BLaER1 treated with 17β-estradiol and CSF1 and Interleukin-3, amounts not matched to agents 10 nM and 100 nM (cell line): ENCODE data around the gene MRPS10.

Experiments
- H3K27ac ChIP-seq, 11 experiments: shearing (Covaris generic); formaldehyde crosslinking; 2 replicates each; pipeline ENCODE4 v1.8.1; 2022
- H3K27me3 ChIP-seq, 11 experiments: shearing (Covaris generic); formaldehyde crosslinking; 2 replicates each; pipeline ENCODE4 v1.8.1; 2022
- H3K36me3 ChIP-seq, 11 experiments: shearing (Covaris generic); formaldehyde crosslinking; 2 replicates each; pipeline ENCODE4 v1.8.1; 2022
- H3K4me1 ChIP-seq, 10 experiments: shearing (Covaris generic); formaldehyde crosslinking; 2 replicates each; pipeline ENCODE4 v1.8.1; 2022
- H3K4me2 ChIP-seq, 11 experiments: shearing (Covaris generic); formaldehyde crosslinking; 2 replicates each; pipeline ENCODE4 v1.8.1; 2022
- H3K4me3 ChIP-seq, 10 experiments: shearing (Covaris generic); formaldehyde crosslinking; 2 replicates each; pipeline ENCODE4 v1.8.1; 2022
- H3K9ac ChIP-seq, 11 experiments: shearing (Covaris generic); formaldehyde crosslinking; 2 replicates each; pipeline ENCODE4 v1.8.1; 2022
- H3K9me3 ChIP-seq, 11 experiments: shearing (Covaris generic); formaldehyde crosslinking; replicated peaks in 1 of 11; 2 replicates each; pipeline ENCODE4 v1.8.1; 2022
- H4K20me1 ChIP-seq, 11 experiments: shearing (Covaris generic); formaldehyde crosslinking; 2 replicates each; pipeline ENCODE4 v1.8.1; 2022
- Cebpa-rat ChIP-seq, 11 experiments: shearing (Covaris generic); IDR thresholded peaks; 2 replicates each; pipeline ENCODE4 v1.8.1; 2022

Gene MRPS10

GRCh38 chr6:42190554-42191183 lies 27.0 kb downstream of the MRPS10 start:
- Histone ChIP-seq H3K36me3 (no peaks in the 10 kb centered on the region; a peak in 1 of 22 replicates), H4K20me1 (no peaks in the 10 kb centered on the region), H3K27ac (no peak overlapping the region), H3K9me3 (no peaks in the 10 kb centered on the region), H3K4me2 (no peak overlapping the region), H3K9ac (no peak overlapping the region), H3K27me3 (no peaks in the 10 kb centered on the region), H3K4me1 (peaks cover 0 to 4% (median 3%) of the 10 kb centered on the region in 10 experiments; a peak in 8 of 20 replicates), H3K4me3 (no peak overlapping the region)
- TF ChIP-seq Cebpa-rat (IDR thresholded peaks at IDR 0.05) = no peak

GRCh38 chr6:42188406-42188805 lies 29.3 kb downstream of the MRPS10 start:
- H4K20me1 ChIP-seq = no peaks in the 10 kb centered on the region
- no peaks in the 10 kb centered on the region for H3K9me3 ChIP-seq
- H3K27me3 ChIP-seq = no peaks in the 10 kb centered on the region
- no peak overlapping the region for H3K27ac ChIP-seq
- no peak overlapping the region for H3K9ac ChIP-seq
- H3K4me1 ChIP-seq = no peaks in the 10 kb centered on the region
- no peak overlapping the region for H3K4me3 ChIP-seq
- no peaks in the 10 kb centered on the region; a peak in 1 of 22 replicates for H3K36me3 ChIP-seq
- H3K4me2 ChIP-seq = no peak overlapping the region
- no peak for TF ChIP-seq Cebpa-rat (IDR thresholded peaks at IDR 0.05)

- Histone ChIP-seq H3K4me1 (no peaks in the 10 kb centered on the region; a peak in 1 of 20 replicates), H3K4me3 (no peak overlapping the region), H3K9me3 (no peaks in the 10 kb centered on the region), H3K27me3 (no peaks in the 10 kb centered on the region), H3K4me2 (no peak overlapping the region), H4K20me1 (no peaks in the 10 kb centered on the region), H3K36me3 (no peaks in the 10 kb centered on the region; a peak in 1 of 22 replicates), H3K27ac (no peak overlapping the region), H3K9ac (no peak overlapping the region)
- TF ChIP-seq Cebpa-rat (IDR thresholded peaks at IDR 0.05) = no peak
These were observed 32.1 kb downstream of the MRPS10 start for GRCh38 chr6:42185597-42185996.

- H4K20me1 ChIP-seq = no peaks in the 10 kb centered on the region
- no peak overlapping the region for H3K4me2 ChIP-seq
- no peak for TF ChIP-seq Cebpa-rat (IDR thresholded peaks at IDR 0.05)
- no peaks in the 10 kb centered on the region; a peak in 1 of 20 replicates for H3K4me1 ChIP-seq
- no peak overlapping the region for H3K9ac ChIP-seq
- no peaks in the 10 kb centered on the region; a peak in 1 of 22 replicates for H3K36me3 ChIP-seq
- H3K9me3 ChIP-seq = no peaks in the 10 kb centered on the region
- H3K27me3 ChIP-seq = no peaks in the 10 kb centered on the region
- H3K4me3 ChIP-seq = no peak overlapping the region
- H3K27ac ChIP-seq = no peak overlapping the region
These were observed 33.2 kb downstream of the MRPS10 start for GRCh38 chr6:42184475-42184874.

- Histone ChIP-seq H3K27me3 (no peaks in the 10 kb centered on the region), H3K4me1 (peaks cover 0 to 12% (median 2%) of the 10 kb centered on the region in 10 experiments; a peak in 6 of 20 replicates), H3K4me3 (no peak overlapping the region), H3K36me3 (no peaks in the 10 kb centered on the region), H4K20me1 (no peaks in the 10 kb centered on the region), H3K27ac (no peak overlapping the region), H3K9ac (no peak overlapping the region), H3K4me2 (no peak overlapping the region), H3K9me3 (no peaks in the 10 kb centered on the region)
- TF ChIP-seq Cebpa-rat (IDR thresholded peaks at IDR 0.05) = no peak
These were observed 35.6 kb downstream of the MRPS10 start for GRCh38 chr6:42182101-42182500.

GRCh38 chr6:42179945-42180313 lies 37.7 kb downstream of the MRPS10 start:
- Histone ChIP-seq H3K9me3 (no peaks in the 10 kb centered on the region), H4K20me1 (no peaks in the 10 kb centered on the region), H3K36me3 (no peaks in the 10 kb centered on the region), H3K27ac (no peak overlapping the region), H3K9ac (no peak overlapping the region), H3K4me3 (no peak overlapping the region), H3K27me3 (no peaks in the 10 kb centered on the region), H3K4me1 (peaks cover 0 to 12% (median 2%) of the 10 kb centered on the region in 10 experiments; a peak in 6 of 20 replicates), H3K4me2 (no peak overlapping the region)
- TF ChIP-seq Cebpa-rat (IDR thresholded peaks at IDR 0.05) = no peak

- Histone ChIP-seq H3K4me2 (no peak overlapping the region), H3K4me1 (peaks cover 0 to 12% (median 2%) of the 10 kb centered on the region in 10 experiments; a peak in 6 of 20 replicates), H3K9me3 (no peaks in the 10 kb centered on the region)
These were observed 38.3 kb downstream of the MRPS10 start for GRCh38 chr6:42179261-42179944.

GRCh38 chr6:42177514-42178364 lies 39.9 kb downstream of the MRPS10 start:
- Histone ChIP-seq H3K27ac (no peak overlapping the region), H3K9me3 (no peaks in the 10 kb centered on the region), H3K36me3 (no peaks in the 10 kb centered on the region), H3K27me3 (no peaks in the 10 kb centered on the region), H3K4me2 (peak overlapping the region in 4 of 11 experiments; percentile 1 to 31 (median 20); a peak in 7 of 22 replicates), H4K20me1 (no peaks in the 10 kb centered on the region), H3K9ac (no peak overlapping the region), H3K4me3 (no peak overlapping the region), H3K4me1 (peaks cover 0 to 16% (median 4%) of the 10 kb centered on the region in 10 experiments; a peak in 8 of 20 replicates)
- no peak for TF ChIP-seq Cebpa-rat (IDR thresholded peaks at IDR 0.05)

More at GRCh38 chr6:42179261-42179944, 38.3 kb downstream of the MRPS10 start:
- Histone ChIP-seq H3K9ac (no peak overlapping the region), H4K20me1 (no peaks in the 10 kb centered on the region), H3K27ac (no peak overlapping the region), H3K27me3 (no peaks in the 10 kb centered on the region), H3K36me3 (no peaks in the 10 kb centered on the region), H3K4me3 (no peak overlapping the region)
- no peak for TF ChIP-seq Cebpa-rat (IDR thresholded peaks at IDR 0.05)

- H3K9ac ChIP-seq = no peak overlapping the region
- H3K4me1 ChIP-seq = peaks cover 0 to 16% (median 4%) of the 10 kb centered on the region in 10 experiments; a peak in 8 of 20 replicates
- H3K4me2 ChIP-seq = no peak overlapping the region
- no peaks in the 10 kb centered on the region for H3K36me3 ChIP-seq
- no peak overlapping the region for H3K4me3 ChIP-seq
- no peak overlapping the region for H3K27ac ChIP-seq
- H3K27me3 ChIP-seq = no peaks in the 10 kb centered on the region
- no peak for TF ChIP-seq Cebpa-rat (IDR thresholded peaks at IDR 0.05)
- H3K9me3 ChIP-seq = no peaks in the 10 kb centered on the region
- no peaks in the 10 kb centered on the region for H4K20me1 ChIP-seq
These were observed 40.7 kb downstream of the MRPS10 start for GRCh38 chr6:42176981-42177380.
